HG03196 (cell line): ENCODE data around the gene PDE10A.

Source experiments
- ATAC-seq: cut with Tn5 transposase; IDR thresholded peaks from one replicate; pipeline ENCODE4 v1.9.1; 2021; ENCODE audit not compliant: unreplicated experiment

The PDE10A gene

GRCh38 chr6:165656581-165657324, 6.3 kb downstream of the PDE10A start:
- ATAC-seq, result no peak

- ATAC-seq, result no peak
Observed at GRCh38 chr6:165655191-165655590, 7.8 kb downstream of the PDE10A start.

GRCh38 chr6:165654144-165654543, 8.9 kb downstream of the PDE10A start:
- ATAC-seq, result no peak

- ATAC-seq, result no peak
Observed at GRCh38 chr6:165653607-165654006, 9.4 kb downstream of the PDE10A start.

GRCh38 chr6:165653196-165653595, 9.8 kb downstream of the PDE10A start:
- ATAC-seq, result no peak

- ATAC-seq, result no peak
Observed at GRCh38 chr6:165652766-165653165, 10.3 kb downstream of the PDE10A start.

GRCh38 chr6:165649166-165650137, 13.6 kb downstream of the PDE10A start:
- ATAC-seq, result no peak

- no peak for ATAC-seq
Observed at GRCh38 chr6:165647041-165647440, 16.0 kb downstream of the PDE10A start.

GRCh38 chr6:165645919-165646318, 17.1 kb downstream of the PDE10A start:
- ATAC-seq, result no peak

- ATAC-seq, result no peak
Observed at GRCh38 chr6:165644586-165645266, 18.3 kb downstream of the PDE10A start.

- no peak for ATAC-seq
Observed at GRCh38 chr6:165643015-165643414, 20.0 kb downstream of the PDE10A start.

GRCh38 chr6:165641672-165642156, 21.3 kb downstream of the PDE10A start:
- ATAC-seq, result no peak

- no peak for ATAC-seq
Observed at GRCh38 chr6:165640806-165641205, 22.2 kb downstream of the PDE10A start.

- no peak for ATAC-seq
Observed at GRCh38 chr6:165638530-165638929, 24.5 kb downstream of the PDE10A start.

GRCh38 chr6:165637586-165637985, 25.5 kb downstream of the PDE10A start:
- no peak for ATAC-seq

- no peak for ATAC-seq
Observed at GRCh38 chr6:165636402-165637048, 26.5 kb downstream of the PDE10A start.

- no peak for ATAC-seq
Observed at GRCh38 chr6:165635965-165636364, 27.1 kb downstream of the PDE10A start.

- ATAC-seq, result no peak
Observed at GRCh38 chr6:165634101-165634880, 28.8 kb downstream of the PDE10A start.

GRCh38 chr6:165632194-165632593, 30.8 kb downstream of the PDE10A start:
- ATAC-seq, result no peak

GRCh38 chr6:165630544-165630953, 32.5 kb downstream of the PDE10A start:
- ATAC-seq, result no peak
